ENCODE results near the gene TINCR.

GRCh38 chr19:5595129-5595528 is 27.4 kb upstream of the TINCR start:
- TF ChIP-seq CSRNP3 (CRISPR knock-in tag; IDR thresholded peaks at IDR 0.05) (no peak), ZFP30 (CRISPR knock-in tag; IDR thresholded peaks at IDR 0.05) (no peak), PPARA (CRISPR knock-in tag; IDR thresholded peaks at IDR 0.05; ENCODE audit: borderline replicate concordance) (no peak), BACH2 (CRISPR knock-in tag; IDR thresholded peaks at IDR 0.05; ENCODE audit: borderline replicate concordance) (no peak), ARNTL (CRISPR knock-in tag; IDR thresholded peaks at IDR 0.05; ENCODE audit: borderline replicate concordance, low read depth) (no peak), ISL1 (CRISPR knock-in tag; IDR thresholded peaks at IDR 0.05) (no peak)
- TF ChIP-seq, protein P1, sequence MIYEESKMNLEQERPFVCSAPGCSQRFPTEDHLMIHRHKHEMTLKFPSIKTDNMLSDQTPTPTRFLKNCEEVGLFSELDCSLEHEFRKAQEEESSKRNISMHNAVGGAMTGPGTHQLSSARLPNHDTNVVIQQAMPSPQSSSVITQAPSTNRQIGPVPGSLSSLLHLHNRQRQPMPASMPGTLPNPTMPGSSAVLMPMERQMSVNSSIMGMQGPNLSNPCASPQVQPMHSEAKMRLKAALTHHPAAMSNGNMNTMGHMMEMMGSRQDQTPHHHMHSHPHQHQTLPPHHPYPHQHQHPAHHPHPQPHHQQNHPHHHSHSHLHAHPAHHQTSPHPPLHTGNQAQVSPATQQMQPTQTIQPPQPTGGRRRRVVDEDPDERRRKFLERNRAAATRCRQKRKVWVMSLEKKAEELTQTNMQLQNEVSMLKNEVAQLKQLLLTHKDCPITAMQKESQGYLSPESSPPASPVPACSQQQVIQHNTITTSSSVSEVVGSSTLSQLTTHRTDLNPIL (CRISPR knock-in tag; IDR thresholded peaks at IDR 0.05; ENCODE audit: low read depth), result no peak
